ENCODE measurements around the gene VASH2. TPM values are rescaled to one million over a fixed set of nuclear protein-coding genes. Genes with fewer than 3 reads are reported as not detected.

Gene VASH2
- total and polyA plus RNA-seq, 2 donors (not counting 1 experiment from before 2014, with no cell fraction given), result 0.06 TPM; not detected in 1

DNA sequence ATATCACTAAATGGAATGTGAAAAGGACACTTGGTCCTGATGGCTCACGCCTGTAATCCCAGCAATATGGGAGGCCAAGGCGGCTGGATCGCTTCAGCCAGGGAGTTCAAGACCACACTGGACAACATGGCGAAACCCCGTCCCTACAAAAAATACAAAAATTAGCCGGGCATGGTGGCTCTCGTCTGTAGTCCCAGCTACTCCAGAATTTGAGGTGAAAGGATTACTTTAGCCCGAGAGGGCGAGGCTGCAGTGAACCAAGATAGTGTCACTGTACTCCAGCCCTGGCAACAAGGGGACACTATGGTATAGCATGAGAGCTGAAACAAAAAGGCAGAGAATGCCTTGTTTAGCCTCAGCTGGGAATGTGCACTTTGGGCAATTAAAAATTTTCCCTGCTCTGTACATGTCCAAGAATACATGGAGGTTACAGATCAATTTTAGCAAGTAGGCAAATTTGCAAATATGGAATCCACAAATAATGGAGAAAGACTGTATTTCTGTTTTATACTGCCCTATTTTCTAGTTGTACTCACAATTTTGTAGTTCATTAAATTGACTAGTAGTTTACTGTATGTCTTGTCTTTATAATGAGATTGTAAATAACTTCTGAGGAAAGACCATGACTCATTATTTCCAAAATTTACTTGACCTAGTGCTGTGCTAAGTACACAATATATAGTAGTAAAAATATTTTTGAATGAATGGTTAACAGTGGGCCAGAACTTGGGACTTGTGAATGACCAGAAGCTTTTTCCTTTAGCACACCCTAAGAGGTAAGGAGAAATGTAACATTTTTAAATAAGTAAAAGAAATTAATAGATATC is 67.3 kb downstream of the VASH2 start:
- H3K27me3 Mint-ChIP-seq, result no peaks in the 10 kb centered on the region
- DNase-seq, result no peak
- no peak overlapping the region for H3K4me3 Mint-ChIP-seq
- no peak overlapping the region for H3K27ac Mint-ChIP-seq
- no peak for TF ChIP-seq EZH2 (IDR thresholded peaks at IDR 0.05; ENCODE audit: borderline replicate concordance, insufficient read depth, low read depth, low read length, poor library complexity, severe bottlenecking)
- TF ChIP-seq, protein P1, sequence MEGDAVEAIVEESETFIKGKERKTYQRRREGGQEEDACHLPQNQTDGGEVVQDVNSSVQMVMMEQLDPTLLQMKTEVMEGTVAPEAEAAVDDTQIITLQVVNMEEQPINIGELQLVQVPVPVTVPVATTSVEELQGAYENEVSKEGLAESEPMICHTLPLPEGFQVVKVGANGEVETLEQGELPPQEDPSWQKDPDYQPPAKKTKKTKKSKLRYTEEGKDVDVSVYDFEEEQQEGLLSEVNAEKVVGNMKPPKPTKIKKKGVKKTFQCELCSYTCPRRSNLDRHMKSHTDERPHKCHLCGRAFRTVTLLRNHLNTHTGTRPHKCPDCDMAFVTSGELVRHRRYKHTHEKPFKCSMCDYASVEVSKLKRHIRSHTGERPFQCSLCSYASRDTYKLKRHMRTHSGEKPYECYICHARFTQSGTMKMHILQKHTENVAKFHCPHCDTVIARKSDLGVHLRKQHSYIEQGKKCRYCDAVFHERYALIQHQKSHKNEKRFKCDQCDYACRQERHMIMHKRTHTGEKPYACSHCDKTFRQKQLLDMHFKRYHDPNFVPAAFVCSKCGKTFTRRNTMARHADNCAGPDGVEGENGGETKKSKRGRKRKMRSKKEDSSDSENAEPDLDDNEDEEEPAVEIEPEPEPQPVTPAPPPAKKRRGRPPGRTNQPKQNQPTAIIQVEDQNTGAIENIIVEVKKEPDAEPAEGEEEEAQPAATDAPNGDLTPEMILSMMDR (IDR thresholded peaks at IDR 0.05), result no peak
- no peak overlapping the region for H3K4me3 ChIP-seq (ENCODE audit: control extremely low read depth in 1 of 5, extremely low read depth in 1 of 5, insufficient read depth in 1 of 5, low read depth in 2 of 5, low read length in 4 of 5)
- no peak overlapping the region for H3K4me2 ChIP-seq (replicated peaks; ENCODE audit: low read depth, low read length, poor library complexity, severe bottlenecking)
- CTCF ChIA-PET, result no interaction called here
- no peak overlapping the region for H3K27ac ChIP-seq (ENCODE audit: low read length in 2 of 2)
- no peak overlapping the region for H3K9ac ChIP-seq (ENCODE audit: low read length)
- peaks cover 18% of the 10 kb centered on the region for H3K79me2 ChIP-seq (ENCODE audit: control insufficient read depth, insufficient read depth, low read length)
- H3K4me1 Mint-ChIP-seq, result peaks cover 22% of the 10 kb centered on the region
- POLR2A ChIA-PET, result interaction anchor here (0.7 kb wide), 1 partner anchor 274 kb away, joined by 3 read pairs; no protein-coding TSS in a partner anchor
- no peaks in the 10 kb centered on the region for H3K9me3 Mint-ChIP-seq (ENCODE audit: insufficient read depth)
- ATAC-seq (ENCODE audit: low read depth), result no peak
- no peaks in the 10 kb centered on the region for H3K9me3 ChIP-seq (ENCODE audit: control extremely low read depth in 1 of 3, control insufficient read depth in 2 of 3, insufficient read depth in 1 of 3, low read length in 2 of 3)
- intact Hi-C loops (cut with micrococcal nuclease), result loop anchor here (10.0 kb wide), 1 partner anchor 983 kb away; the partner anchor contains the start of genes DTL and INTS7
- WGBS (ENCODE audit: insufficient coverage), result 98% methylated on average over 7 of the region's 9 CpGs
- no peaks in the 10 kb centered on the region for H3K27me3 ChIP-seq (replicated peaks in 1 of 4; ENCODE audit: control extremely low read depth in 1 of 4, control insufficient read depth in 3 of 4, insufficient read depth in 4 of 4, low read length in 3 of 4)
- no peaks in the 10 kb centered on the region for H4K20me1 ChIP-seq (ENCODE audit: control insufficient read depth, insufficient read depth, low read length, poor library complexity, severe bottlenecking)
- H3K4me1 ChIP-seq (ENCODE audit: control insufficient read depth in 2 of 2, insufficient read depth in 2 of 2, low read length in 2 of 2), result peaks cover 7 to 14% of the 10 kb centered on the region in 2 donors
- H2AFZ ChIP-seq (ENCODE audit: insufficient read depth, low read depth, low read length, poor library complexity, severe bottlenecking), result no peak overlapping the region
- peaks cover 0 to 4% of the 10 kb centered on the region in 2 experiments for H3K36me3 ChIP-seq (replicated peaks in 1 of 2; ENCODE audit: control extremely low read depth in 1 of 2, control insufficient read depth in 1 of 2, extremely low read depth in 1 of 2, insufficient read depth in 2 of 2, low read length in 1 of 2)

DNA sequence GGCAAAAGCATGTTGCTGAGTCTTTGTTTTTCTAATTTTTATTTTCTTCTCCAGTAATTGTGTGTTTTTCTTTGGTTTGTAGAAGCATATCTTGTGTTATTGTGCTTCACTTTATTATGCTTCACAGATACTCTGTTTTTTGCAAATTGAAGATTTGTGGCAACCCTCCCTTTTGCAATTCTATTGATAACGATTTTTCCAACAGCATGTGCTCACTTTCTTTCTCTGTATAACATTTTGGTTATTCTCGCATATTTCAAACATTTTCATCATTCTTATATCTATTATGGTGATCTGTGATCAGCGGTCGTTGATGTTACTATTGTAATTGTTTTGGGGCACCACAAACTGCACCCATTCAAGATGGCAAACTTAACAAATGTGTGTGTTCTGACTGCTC is 69.1 kb downstream of the VASH2 start:
- Histone ChIP-seq H3K27ac (ENCODE audit: low read length in 2 of 2) (no peak overlapping the region), H3K4me1 (ENCODE audit: control insufficient read depth in 2 of 2, insufficient read depth in 2 of 2, low read length in 2 of 2) (peaks cover 4 to 8% of the 10 kb centered on the region in 2 donors), H3K9me3 (ENCODE audit: control extremely low read depth in 1 of 3, control insufficient read depth in 2 of 3, insufficient read depth in 1 of 3, low read length in 2 of 3) (no peaks in the 10 kb centered on the region), H3K36me3 (replicated peaks in 1 of 2; ENCODE audit: control extremely low read depth in 1 of 2, control insufficient read depth in 1 of 2, extremely low read depth in 1 of 2, insufficient read depth in 2 of 2, low read length in 1 of 2) (no peaks in the 10 kb centered on the region), H3K27me3 (replicated peaks in 1 of 4; ENCODE audit: control extremely low read depth in 1 of 4, control insufficient read depth in 3 of 4, insufficient read depth in 4 of 4, low read length in 3 of 4) (peaks cover 0 to 5% (median 1%) of the 10 kb centered on the region in 4 experiments), H3K9ac (ENCODE audit: low read length) (no peak overlapping the region), H3K4me2 (replicated peaks; ENCODE audit: low read depth, low read length, poor library complexity, severe bottlenecking) (no peak overlapping the region), H2AFZ (ENCODE audit: insufficient read depth, low read depth, low read length, poor library complexity, severe bottlenecking) (no peak overlapping the region), H4K20me1 (ENCODE audit: control insufficient read depth, insufficient read depth, low read length, poor library complexity, severe bottlenecking) (no peaks in the 10 kb centered on the region), H3K79me2 (ENCODE audit: control insufficient read depth, insufficient read depth, low read length) (peaks cover 8% of the 10 kb centered on the region), H3K4me3 (ENCODE audit: control extremely low read depth in 1 of 5, extremely low read depth in 1 of 5, insufficient read depth in 1 of 5, low read depth in 2 of 5, low read length in 4 of 5) (no peak overlapping the region)
- intact Hi-C loops (cut with micrococcal nuclease), result loop anchor here (10.0 kb wide), 1 partner anchor 985 kb away; the partner anchor contains the start of genes DTL and INTS7
- Mint-ChIP-seq H3K27ac (no peak overlapping the region), H3K4me1 (peaks cover 10% of the 10 kb centered on the region), H3K9me3 (ENCODE audit: insufficient read depth) (no peaks in the 10 kb centered on the region), H3K4me3 (no peak overlapping the region), H3K27me3 (peaks cover 9% of the 10 kb centered on the region)
- DNase-seq, result no peak
- ChIA-PET POLR2A (no interaction called here), CTCF (interaction anchor here (0.5 kb wide), 1 partner anchor 15 kb away, joined by 3 read pairs; no protein-coding TSS in a partner anchor)
- ATAC-seq (ENCODE audit: low read depth), result no peak
- WGBS (ENCODE audit: insufficient coverage), result no CpG with 5 or more reads among the region's 4 CpGs
- TF ChIP-seq EZH2 (IDR thresholded peaks at IDR 0.05; ENCODE audit: borderline replicate concordance, insufficient read depth, low read depth, low read length, poor library complexity, severe bottlenecking), result no peak
- TF ChIP-seq, protein P1 (IDR thresholded peaks at IDR 0.05), result no peak

All from B cell (primary cell).